Stimulated activated CD8-positive, alpha-beta memory T cell treated with anti-CD3 and anti-CD28 coated beads, Interleukin-4, amount 100 ng/mL, for 1 hour (primary cell): ENCODE results near the gene DIDO1.
"Not testable (repeated sequence)": the region's sequence is repeated elsewhere in the genome, so short reads cannot be mapped to it uniquely, and the experiment has no call there.

Experiments
- DNase-seq, 2 donors: peaks; one replicate each; pipeline ENCODE4 v3.0.0-alpha.2; 2020; ENCODE audit warnings: low read depth in 2 of 2, low spot score in 1 of 2

The DIDO1 gene

DNA sequence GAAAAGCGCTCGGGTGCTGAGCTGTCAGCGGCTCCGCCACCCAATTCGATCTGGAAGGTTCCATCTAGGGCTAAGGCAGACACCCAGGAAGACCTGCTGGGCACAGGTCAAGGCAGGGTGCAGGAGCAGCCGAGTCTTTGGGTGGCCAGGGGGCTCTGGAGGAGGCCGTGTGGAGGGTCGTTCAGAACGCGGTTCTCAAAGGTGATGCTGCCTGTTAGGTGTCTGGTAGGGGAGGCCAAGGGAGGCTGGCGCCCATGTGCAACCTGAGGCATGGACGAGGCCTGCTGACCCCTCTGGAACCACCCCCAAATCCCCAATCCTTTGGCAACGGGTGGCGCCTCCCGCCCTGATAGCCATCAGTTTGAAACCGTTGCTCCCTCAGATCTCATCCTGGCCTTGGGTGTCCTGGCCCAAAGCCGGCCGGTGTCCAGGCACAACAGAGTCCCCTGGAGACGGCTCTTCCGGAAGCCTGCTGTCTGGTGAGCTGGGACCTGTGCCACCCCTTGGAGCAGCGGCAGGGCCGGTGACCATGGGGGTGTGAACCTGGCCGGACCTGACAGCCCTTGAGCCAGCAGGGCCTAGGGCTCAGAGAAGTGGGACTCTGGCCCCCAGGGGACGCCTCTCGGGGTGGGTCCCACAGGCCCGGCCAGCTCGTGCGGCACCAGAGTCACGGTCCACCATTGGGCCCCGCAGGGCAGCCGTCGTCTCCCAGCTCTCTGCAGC is 36.7 kb upstream of the DIDO1 start:
- DNase-seq, result no peak

DNA sequence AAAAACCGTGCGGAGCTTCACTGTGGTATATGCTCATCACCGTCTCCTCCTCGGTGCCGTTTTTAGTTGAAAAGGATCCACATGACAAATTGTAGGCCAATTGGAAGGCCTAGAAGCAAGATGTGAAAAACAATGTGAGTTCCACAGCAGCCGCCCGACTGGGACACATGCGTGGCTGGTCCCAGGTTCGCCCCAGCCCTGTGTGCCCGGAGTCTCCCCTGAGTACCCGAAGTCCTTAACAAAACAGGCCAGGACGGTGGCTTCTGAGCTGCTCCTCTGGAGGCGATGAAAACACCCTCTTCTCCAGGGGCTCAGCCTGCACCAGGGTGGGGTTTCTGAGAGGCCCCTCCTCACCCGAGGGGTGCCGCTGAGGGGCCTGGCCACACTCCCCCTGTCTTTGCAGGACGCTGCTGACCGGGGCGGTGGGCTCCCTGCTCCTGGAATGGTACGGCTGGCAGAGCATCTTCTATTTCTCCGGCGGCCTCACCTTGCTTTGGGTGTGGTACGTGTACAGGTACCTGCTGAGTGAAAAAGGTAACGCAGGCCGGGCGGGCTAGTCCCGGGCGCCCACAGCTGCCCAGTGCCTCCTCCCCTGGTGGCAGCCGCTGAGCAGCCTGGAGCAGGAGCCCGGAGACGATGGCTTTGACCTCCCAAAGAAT is 36.0 kb upstream of the DIDO1 start:
- no peak for DNase-seq

DNA sequence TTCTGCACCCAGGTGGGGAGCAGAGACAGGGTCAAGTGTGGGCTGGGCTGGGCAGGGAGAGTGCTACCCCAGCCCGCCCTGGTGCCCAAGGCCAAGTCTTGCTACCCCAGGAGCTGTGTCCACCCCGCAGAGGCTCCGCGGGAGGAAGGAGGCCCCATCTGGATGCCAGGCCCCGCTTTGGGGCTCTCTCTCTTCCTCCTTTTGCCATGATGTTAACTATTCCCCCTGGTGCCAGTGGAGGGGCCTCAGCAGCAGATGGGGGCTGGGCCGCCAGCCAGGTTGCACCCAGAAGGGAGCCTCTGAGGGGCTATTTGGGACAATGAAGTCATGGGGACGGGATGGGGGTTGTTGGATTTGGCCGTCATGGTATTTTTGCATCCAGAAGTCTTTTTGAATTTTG is 35.5 kb upstream of the DIDO1 start:
- DNase-seq, result no peak

DNA sequence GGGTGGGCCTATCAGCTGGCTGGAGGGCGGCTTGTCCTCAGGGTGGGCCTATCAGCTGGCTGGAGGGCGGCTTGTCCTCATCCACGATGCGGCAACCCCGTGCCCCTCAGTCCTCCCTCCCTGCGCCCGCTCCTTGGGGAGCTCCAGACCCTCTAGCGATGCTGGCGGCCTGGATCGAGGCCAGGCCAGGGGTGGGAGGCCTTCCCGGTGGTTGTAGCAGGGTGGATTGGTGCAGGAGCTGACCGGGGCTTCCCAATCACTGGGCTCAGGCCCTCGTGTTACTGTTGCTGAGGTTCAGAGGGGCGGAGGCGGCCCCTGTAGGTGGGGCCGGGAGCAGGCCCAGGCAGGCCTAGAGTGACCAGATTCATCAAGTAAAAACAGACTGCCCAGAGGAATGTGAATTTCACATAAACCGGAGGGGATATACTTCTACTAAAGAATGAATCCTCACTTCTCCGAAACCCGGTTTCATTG is 35.0 kb upstream of the DIDO1 start:
- no peak for DNase-seq

DNA sequence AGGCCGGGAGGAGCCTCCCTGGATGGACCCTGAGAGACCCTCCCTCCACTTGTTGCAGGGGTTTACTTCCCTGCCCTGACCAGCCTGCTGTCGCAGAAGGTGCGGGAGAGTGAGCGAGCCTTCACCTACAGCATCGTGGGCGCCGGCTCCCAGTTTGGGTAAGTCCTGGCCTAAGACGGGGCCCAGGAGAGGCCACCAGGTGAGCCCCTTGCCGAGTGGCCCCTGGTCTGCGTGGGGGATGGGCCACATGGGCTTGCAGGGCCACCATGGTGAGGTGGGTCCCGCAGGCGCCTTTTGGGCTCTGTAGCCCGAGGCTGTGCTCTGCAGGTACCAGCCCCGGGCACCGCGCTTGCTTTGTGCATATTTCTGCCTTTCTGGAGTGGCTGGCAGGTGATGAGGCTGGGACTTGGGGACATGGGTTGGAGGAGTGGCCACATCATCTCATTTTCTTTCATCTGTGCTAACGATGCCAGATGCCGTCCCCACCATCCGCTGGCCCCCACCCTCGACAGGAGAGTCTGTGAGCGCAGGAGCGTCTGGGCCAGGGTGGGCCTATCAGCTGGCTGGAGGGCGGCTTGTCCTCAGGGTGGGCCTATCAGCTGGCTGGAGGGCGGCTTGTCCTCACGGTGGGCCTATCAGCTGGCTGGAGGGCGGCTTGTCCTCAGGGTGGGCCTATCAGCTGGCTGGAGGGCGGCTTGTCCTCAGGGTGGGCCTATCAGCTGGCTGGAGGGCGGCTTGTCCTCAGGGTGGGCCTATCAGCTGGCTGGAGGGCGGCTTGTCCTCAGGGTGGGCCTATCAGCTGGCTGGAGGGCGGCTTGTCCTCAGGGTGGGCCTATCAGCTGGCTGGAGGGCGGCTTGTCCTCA is 34.4 kb upstream of the DIDO1 start:
- not testable (repeated sequence) for DNase-seq

DNA sequence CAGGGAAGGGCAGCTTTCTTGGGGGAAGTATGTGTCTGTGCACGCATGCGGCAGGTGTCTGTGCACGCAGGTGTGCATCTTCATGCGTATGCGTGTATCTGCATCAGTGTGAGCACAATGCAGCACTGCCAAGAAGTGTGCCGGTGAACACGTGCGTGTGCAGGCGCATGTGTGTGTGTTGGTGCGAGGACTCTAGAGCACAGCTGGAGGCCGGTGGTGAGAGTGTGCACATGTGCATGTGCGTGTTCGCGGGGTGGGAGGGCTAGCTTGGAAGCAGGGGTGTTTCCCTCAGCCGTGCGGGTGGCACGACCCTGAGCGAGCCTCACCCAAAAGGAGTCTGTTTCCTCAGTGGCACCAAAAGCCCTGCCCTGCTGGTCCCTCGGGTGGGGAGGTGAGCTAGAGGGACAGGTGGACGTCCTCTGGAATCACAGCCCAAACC is 33.7 kb upstream of the DIDO1 start:
- no peak for DNase-seq

DNA sequence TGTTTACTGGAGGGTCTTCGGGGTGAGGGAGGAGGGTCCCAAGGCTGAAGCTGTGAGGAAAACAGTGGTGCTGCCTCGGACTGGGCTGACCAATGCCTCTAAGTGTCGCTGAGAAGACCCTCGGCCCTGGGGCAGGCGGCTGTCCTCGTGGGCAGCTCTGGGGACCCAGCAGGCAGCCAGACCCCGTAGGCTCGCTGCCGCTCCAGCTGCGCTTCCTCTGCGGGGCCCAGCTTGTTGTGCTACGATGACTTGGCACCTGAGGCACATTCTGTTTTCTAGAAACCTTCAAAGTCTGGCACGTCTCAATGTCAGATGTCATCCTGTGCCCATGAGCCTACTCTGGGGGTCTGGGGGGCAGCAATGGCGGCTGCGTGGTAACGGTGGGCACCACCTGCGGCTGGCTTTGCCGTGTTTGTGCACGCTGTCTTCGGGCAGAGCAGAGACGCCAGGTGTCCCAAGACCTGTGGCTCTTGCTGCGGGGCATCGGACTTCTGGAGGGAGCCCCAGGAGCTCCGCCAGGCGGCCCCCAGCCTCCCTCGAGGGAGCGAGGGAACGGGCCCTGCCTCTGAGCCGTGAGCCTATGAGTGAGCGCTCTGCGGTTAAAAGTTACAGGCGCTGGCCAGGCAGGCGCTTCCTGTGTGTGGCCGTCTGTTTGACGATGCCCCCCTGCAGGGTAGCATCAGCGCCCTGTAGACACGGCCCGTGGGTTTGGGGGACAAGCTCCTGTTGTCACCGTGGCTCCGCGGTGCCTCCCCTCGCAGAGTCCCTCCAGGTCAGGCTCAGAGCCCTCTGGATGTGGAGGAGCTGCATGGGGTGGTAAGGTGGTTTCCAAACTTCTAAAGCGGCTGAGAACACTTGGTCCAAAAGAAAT is 33.0 kb upstream of the DIDO1 start:
- DNase-seq, result no peak

DNA sequence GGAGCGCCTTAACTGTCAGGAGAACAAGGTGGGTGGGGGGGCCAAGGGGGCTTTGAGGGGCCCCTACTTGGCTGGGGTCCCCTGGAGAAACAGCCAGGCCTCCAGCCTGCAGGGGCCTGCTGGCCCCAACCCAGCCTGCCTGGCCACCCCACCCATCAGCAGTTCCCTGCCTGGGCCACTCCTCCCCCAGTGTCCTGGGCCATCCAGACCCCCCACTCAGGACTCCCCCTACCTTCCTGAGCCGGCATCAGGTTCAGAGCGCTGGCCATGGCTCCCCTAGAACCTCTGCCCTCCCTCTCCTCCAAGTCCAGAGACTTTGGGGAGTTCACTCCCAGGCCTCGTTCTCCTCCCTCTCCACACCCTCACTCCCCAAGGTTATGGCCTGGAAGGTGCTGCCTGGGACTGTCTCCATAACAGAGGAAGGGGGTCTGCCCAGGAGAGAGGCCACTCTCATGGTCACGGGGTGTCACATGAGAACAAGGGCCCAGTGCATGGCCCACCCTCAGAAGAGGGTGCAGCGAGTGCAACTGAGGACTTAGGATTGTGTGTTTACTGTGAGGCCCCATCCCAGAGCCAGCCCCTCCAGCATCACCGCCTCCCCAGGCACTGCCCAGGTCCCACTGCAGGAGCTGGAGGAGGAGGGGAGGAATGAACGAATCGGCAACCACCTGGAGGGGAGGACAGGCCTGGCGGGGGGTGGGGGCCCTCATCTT is 32.2 kb upstream of the DIDO1 start:
- no peak for DNase-seq

DNA sequence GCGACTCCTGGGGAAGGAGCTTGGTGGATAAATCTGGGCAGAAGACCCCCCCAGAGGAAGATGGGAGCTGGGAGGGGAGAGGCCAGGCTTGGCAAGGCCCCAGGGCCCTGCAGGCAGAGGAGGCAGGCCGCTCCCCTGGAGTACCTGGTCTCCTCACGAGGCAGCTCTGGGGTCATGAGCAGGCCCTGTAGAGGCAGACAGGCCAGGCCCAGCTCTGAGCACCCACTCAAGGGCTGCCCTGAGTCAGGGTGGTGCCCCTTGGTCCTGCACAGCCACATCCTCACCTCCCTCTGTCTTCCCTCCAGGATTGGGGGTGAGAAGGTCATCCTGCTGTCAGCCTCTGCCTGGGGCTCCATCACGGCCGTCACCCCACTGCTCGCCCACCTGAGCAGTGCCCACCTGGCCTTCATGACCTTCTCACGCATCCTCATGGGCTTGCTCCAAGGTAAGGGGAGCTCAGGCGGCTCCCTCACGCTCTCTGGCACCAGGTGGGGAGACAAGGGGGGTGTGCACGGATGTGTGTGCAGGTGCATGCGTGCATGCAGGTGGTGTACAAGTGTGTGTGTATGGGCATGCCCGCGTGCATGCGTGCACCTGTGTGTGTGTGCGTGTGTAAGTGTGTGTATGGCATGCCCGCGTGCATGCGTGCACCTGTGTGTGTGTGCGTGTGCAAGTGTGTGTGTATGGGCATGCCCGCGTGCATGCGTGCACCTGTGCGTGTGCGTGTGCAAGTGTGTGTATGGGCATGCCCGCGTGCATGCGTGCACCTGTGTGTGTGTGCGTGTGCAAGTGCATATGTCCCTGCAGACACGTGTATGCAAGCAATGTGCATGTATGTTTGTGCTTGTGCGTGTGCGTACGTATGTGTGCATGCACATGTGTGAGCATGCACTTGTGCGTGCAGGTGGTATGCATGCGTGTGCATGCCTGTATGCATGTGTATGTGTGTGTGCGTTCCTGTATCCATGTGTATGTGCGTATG is 31.1 kb upstream of the DIDO1 start:
- no peak for DNase-seq

DNA sequence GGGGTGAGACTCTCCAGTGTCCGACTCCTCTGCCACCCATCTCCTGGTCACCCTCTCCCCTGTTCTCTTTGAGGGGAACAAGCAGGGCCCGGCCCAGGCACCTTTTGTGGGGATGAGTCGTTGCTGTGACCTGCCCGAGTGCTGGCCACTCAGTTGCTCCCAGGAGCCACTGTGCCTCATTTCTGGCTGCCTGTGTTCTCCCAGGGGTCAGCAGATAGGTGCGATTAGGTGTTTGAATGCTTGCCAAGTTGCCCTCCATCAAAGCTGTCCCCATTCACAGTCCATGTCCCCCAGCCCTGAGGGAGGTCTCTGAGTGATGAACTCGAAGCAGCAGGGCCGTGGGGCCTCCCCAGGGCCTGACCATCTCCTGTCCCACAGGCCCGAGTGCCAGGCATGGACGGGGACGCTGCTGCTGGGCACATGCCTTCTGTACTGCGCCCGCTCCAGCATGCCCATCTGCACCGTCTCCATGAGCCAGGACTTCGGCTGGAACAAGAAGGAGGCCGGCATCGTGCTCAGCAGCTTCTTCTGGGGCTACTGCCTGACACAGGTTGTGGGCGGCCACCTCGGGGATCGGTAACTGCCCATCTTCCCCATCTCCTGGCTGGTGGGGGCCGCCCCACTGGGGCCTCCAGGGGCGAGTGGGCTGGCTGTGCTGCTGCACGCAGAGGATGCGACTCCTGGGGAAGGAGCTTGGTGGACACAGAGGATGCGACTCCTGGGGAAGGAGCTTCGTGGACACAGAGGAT is 30.3 kb upstream of the DIDO1 start:
- no peak for DNase-seq

DNA sequence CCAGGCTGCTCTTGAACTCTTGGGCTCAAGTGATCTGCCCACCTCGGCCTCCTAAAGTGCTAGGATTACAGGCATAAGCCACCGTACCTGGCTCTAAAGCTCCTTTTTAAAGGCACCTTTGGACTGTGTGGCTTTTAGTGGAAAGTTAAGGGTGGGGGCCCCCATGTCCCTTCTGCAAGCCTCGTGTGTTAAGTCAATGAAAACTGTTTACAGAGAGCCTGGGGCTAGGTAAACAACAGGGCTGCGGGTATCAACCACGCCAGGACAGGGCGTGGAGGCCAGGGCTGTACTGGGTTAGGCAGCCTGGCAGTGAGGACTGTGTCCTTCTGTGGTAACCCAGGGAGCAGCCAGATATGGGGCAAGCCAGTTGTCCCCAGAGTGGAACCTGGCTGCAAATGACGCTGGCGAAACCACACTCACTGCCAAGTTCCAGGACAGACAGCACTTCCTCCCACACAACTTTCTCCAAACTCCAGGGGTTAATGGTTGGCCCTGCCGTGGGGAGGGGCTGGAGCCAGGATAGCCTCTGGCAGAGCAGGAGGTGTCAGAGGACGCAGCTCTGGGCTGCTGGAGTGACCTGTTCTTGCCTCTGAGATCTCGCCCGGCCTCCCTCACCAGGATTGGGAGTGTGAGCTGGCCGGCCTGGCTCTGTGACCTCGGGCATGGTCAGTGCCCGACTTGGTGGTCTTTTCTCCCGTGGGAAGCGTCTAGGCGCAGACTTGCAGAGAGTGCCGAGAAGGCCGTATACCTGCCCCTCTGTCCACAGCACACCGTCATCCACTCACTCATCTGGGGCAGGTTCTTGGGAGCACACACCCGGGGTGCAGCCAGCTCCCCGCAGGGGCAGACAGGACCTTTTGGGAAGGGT is 29.4 kb upstream of the DIDO1 start:
- DNase-seq, result no peak

DNA sequence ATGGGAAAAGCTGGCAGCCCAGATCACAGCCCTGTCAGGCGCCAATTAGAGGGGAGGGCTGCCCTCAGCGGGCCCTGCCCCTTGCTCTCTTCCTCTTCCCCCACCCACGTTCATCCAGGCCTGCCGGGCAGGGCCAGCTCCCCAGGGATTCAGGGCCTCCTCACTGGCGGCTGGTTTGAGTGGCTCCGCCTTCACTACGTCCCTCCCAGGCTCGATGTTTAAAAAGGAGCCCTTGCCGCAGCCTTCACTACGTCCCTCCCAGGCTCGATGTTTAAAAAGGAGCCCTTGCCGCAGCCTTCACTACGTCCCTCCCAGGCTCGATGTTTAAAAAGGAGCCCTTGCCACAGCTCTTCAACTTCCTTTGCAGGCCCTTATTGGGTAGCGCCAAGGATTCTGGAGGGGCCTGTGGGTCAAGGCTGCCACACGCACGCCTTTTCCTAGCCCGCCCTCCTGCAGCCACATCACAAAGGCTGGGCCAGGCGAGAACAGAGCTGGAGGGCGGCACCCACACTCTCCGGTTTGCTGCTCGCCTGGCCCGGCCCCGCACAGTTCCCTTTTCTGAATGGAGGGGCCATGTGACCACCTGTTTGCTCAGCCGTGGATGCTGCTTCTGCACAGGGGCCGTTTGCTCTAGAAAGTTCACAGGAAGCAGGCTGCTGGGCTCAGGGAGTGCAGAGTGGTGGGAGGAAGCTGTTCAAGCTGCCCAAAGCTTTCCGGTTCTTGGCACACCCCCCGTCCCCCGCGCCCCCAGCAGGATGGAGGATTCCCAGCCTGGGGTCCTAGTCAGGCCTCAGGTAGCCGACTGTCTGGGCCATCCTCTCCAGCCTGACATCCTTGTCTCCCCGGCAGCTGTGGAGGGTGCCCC is 27.8 kb upstream of the DIDO1 start:
- DNase-seq, result peak; percentile 39 to 43

DNA sequence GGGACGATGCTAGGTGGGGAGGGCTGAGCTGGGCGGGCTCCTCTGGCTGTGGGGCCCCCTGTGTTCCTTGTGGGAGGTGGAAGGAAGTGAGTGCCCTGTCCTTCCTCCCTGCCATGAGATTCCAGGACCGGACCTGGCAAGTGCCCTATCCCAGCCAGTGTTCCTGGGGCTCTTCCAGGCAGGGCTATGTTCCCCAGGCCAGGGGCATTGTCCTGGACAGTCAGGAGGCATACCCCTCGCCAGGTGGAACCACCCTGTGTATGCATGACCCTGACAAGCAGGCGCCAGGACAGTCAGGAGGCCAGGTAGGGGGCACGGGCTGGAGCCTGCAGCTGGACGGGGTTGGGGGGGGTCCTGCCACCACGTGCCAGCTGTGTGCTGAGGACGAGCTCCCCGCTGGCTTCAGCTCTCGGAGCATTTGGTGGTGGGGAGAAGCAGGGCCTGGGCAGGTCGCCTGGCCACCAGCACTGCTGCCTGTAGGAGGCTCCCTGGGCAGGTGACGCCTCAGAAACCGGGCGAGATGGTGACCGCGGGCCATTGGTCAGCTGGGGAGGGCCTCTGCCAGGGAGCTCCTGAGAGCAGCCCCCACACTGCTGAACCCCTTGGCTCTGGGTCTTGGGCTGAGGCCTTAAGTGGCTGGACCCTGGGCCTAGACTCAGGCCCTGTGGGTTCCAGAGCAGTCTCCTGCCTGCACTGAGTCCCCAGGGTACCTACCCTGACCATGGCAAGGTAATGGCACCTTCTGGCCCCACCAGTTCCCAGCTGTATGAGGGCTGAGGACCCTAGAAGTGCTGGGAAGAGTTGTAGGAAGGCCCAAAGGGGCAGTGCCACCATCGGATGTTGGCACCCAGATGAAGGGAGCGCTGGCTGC is 26.9 kb upstream of the DIDO1 start:
- DNase-seq, result no peak

DNA sequence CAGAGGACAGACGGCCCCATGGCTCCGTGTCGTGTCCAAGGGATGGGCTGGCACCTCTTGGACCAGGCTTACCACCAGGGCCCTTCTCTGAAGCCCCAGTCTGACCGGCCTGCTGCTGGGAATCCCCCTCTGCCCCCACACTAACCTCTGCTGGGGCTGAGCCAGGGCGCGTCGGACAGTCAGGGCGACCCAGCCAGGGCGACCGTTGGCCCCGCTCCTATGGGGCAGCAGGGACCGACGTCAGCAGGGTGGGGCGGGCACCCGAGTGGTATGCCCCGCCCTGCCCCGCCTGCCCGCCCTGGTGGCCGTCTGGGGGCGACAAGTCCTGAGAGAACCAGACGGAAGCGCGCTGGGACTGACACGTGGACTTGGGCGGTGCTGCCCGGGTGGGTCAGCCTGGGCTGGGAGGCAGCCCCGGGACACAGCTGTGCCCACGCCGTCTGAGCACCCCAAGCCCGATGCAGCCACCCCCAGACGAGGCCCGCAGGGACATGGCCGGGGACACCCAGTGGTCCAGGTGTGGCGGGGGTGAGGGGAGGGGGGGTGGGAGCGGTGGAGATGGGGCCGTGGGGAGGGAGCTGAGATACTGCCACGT is 26.2 kb upstream of the DIDO1 start, which contains the start of gene SLC17A9:
TSS of gene SLC17A9 (plus strand) at position 337 of the 595 bp plus-strand sequence. CDS start at position 459, 122 bp downstream.
- DNase-seq, result no peak

DNA sequence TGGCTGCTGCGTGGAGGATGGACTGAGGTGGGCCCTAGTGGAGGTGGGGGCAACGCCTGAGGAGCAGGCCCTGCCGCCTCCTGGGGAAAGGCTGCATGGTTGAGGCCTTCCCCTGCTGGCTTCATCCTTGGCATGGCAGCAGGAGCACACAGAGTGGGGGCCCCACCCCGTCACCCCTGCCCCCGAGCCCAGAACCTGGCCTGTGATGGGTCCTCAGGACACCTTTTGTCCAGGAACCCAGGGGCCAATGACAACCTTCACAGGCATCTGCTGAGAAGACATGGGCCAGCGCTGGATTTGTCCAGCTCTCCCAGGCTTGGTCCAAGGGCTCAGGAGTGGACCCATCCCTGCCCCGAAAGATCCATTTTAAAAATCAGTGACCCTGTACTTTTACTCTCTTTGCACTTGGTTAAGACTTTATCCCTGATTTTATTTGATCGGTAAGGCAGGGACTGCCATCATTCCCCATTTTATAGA is 25.6 kb upstream of the DIDO1 start:
- no peak for DNase-seq
